PC-9 (cell line): ENCODE data around the gene PLEKHA5. TPM values are rescaled to one million over a fixed set of nuclear protein-coding genes. Genes with fewer than 3 reads are reported as not detected.
"Not testable (repeated sequence)": the region's sequence is repeated elsewhere in the genome, so short reads cannot be mapped to it uniquely, and the experiment has no call there.

ENCODE experiments used
- BruUV-seq: library from RNA; stranded (reverse); fragments of 400-500 nt; replicated peaks from 2 replicates; lab custom pipeline; 2021; lab: Mats Ljungman, UMichigan
- CTCF ChIA-PET: fragments of 300-600 bp; sonication (Branson Sonifier 250); formaldehyde crosslinking; loops from one replicate; lab custom pipeline; 2022; ENCODE audit warnings: antibody characterized with exemption; lab: Charles Lee
- POLR2A ChIA-PET: fragments of 300-600 bp; sonication (Branson Sonifier 250); formaldehyde crosslinking; loops from one replicate; lab custom pipeline; 2022; ENCODE audit warnings: antibody characterized with exemption; ENCODE audit not compliant: unreplicated experiment; lab: Charles Lee
- DNase-seq, 2 experiments: peaks; one replicate each; pipeline versions ENCODE4 v3.0.0 to v3.0.0-alpha.2; 2015 to 2022; ENCODE audit warnings: mixed read lengths in 1 of 2
- H2AFZ ChIP-seq: fragments of 200-600 bp; sonication (generic); 2 replicates; pipeline ENCODE4 v1.8.1; 2017; ENCODE audit warnings: antibody characterized with exemption
- H3F3A ChIP-seq: fragments of 200-600 bp; sonication (generic); 2 replicates; pipeline ENCODE4 v1.8.1; 2017; ENCODE audit warnings: antibody characterized with exemption, mild to moderate bottlenecking, low read depth; ENCODE audit not compliant: insufficient read depth
- H3K27ac ChIP-seq: fragments of 200-600 bp; sonication (generic); 2 replicates; pipeline ENCODE4 v1.6.1; 2016; ENCODE audit warnings: mixed run types
- H3K27me3 ChIP-seq: fragments of 200-600 bp; sonication (generic); 2 replicates; pipeline ENCODE4 v1.6.1; 2016; ENCODE audit warnings: low read depth, mixed run types; ENCODE audit not compliant: insufficient read depth
- H3K36me3 ChIP-seq: fragments of 200-600 bp; sonication (generic); 2 replicates; pipeline ENCODE4 v1.6.1; 2016; ENCODE audit warnings: low read depth, mixed run types
- H3K4me1 ChIP-seq: fragments of 200-600 bp; sonication (generic); replicated peaks from 2 replicates; pipeline ENCODE4 v1.6.1; 2016; ENCODE audit warnings: mixed run types; ENCODE audit not compliant: insufficient read depth
- H3K4me2 ChIP-seq: fragments of 200-600 bp; sonication (generic); 2 replicates; pipeline ENCODE4 v1.6.1; 2017; ENCODE audit warnings: mixed run types
- H3K4me3 ChIP-seq: fragments of 200-600 bp; sonication (generic); 2 replicates; pipeline ENCODE4 v1.6.1; 2016; ENCODE audit warnings: mixed run types
- H3K79me2 ChIP-seq: fragments of 200-600 bp; sonication (generic); 2 replicates; pipeline ENCODE4 v1.6.1; 2017; ENCODE audit warnings: low read depth, mixed run types
- H3K9me2 ChIP-seq: fragments of 200-600 bp; sonication (generic); 2 replicates; pipeline ENCODE4 v1.8.1; 2017; ENCODE audit warnings: mild to moderate bottlenecking; ENCODE audit not compliant: insufficient read depth
- H3K9me3 ChIP-seq: fragments of 200-600 bp; sonication (generic); 2 replicates; pipeline ENCODE4 v1.8.1; 2016; ENCODE audit warnings: low read depth; ENCODE audit not compliant: insufficient read depth
- H4K20me1 ChIP-seq: fragments of 200-600 bp; sonication (generic); 2 replicates; pipeline ENCODE4 v1.8.1; 2017; ENCODE audit not compliant: insufficient read depth
- CTCF ChIP-seq: fragments of 200-600 bp; sonication (generic); conservative IDR thresholded peaks from 2 replicates; pipeline ENCODE4 v1.6.1; 2017; ENCODE audit warnings: mixed run types, antibody characterized with exemption, mild to moderate bottlenecking, moderate library complexity
- EZH2 ChIP-seq: fragments of 200-600 bp; sonication (generic); IDR thresholded peaks from 2 replicates; pipeline ENCODE4 v1.8.0; 2017; ENCODE audit warnings: antibody characterized with exemption, low read depth
- intact Hi-C: fragments of 100-400 bp; cut with micrococcal nuclease; formaldehyde crosslinking; loops from one replicate; pipeline ENCODE4 v1.10.0; 2022; ENCODE audit not compliant: unreplicated experiment
- total RNA-seq: library from RNA; stranded (reverse); gene quantifications from 2 replicates; pipeline ENCODE4 v1.2.3, GENCODE V29; 2021

Gene PLEKHA5
- total RNA-seq, 1 experiment from 2014 or later, result 54.1 TPM

- peaks cover 19% of the 10 kb centered on the region for H3K4me1 ChIP-seq
- no peaks in the 10 kb centered on the region for H4K20me1 ChIP-seq
- H2AFZ ChIP-seq, result no peak overlapping the region
- intact Hi-C loops, result no loop called here
- H3K4me3 ChIP-seq, result no peak overlapping the region
- CTCF ChIA-PET, result no interaction called here
- TF ChIP-seq CTCF (no peak), EZH2 (no peak)
- no peaks in the 10 kb centered on the region for H3K27me3 ChIP-seq
- no TSS peak for BruUV-seq
- no peaks in the 10 kb centered on the region for H3K36me3 ChIP-seq
- no peaks in the 10 kb centered on the region for H3F3A ChIP-seq
- POLR2A ChIA-PET, result no interaction called here
- no peaks in the 10 kb centered on the region for H3K9me3 ChIP-seq
- H3K27ac ChIP-seq, result no peak overlapping the region
- no peak for DNase-seq
- no peak overlapping the region for H3K4me2 ChIP-seq
- peaks cover 7% of the 10 kb centered on the region for H3K79me2 ChIP-seq
- peaks cover 4% of the 10 kb centered on the region; the same call in 1 of the 2 replicates for H3K9me2 ChIP-seq
These were observed 39.1 kb downstream of the PLEKHA5 start for GRCh38 chr12:19168644-19169043.

- POLR2A ChIA-PET, result no interaction called here
- CTCF ChIA-PET, result no interaction called here
- peaks cover 7% of the 10 kb centered on the region for H3K79me2 ChIP-seq
These were observed 39.7 kb downstream of the PLEKHA5 start for GRCh38 chr12:19169222-19169621.

GRCh38 chr12:19170286-19170685, 40.8 kb downstream of the PLEKHA5 start:
- H3K27me3 ChIP-seq, BruUV-seq, H3K79me2 ChIP-seq, H2AFZ ChIP-seq, H3F3A ChIP-seq, H3K36me3 ChIP-seq, H3K27ac ChIP-seq, POLR2A ChIA-PET, H3K4me2 ChIP-seq, DNase-seq, H3K4me3 ChIP-seq, H4K20me1 ChIP-seq, intact Hi-C loops, H3K9me3 ChIP-seq, H3K9me2 ChIP-seq: not testable (repeated sequence)
- H3K4me1 ChIP-seq, result peaks cover 13% of the 10 kb centered on the region
- CTCF ChIA-PET, result interaction anchor here (0.7 kb wide), 1 partner anchor 1654 kb away, joined by 3 read pairs; no protein-coding TSS in a partner anchor

More at GRCh38 chr12:19169222-19169621, 39.7 kb downstream of the PLEKHA5 start:
- H4K20me1 ChIP-seq, result no peaks in the 10 kb centered on the region
- H3K27ac ChIP-seq, result no peak overlapping the region
- H3K4me3 ChIP-seq, result no peak overlapping the region
- no peaks in the 10 kb centered on the region for H3K9me3 ChIP-seq
- no peaks in the 10 kb centered on the region for H3F3A ChIP-seq
- peaks cover 19% of the 10 kb centered on the region for H3K4me1 ChIP-seq
- no peak overlapping the region for H3K4me2 ChIP-seq
- intact Hi-C loops, result no loop called here
- TF ChIP-seq EZH2 (no peak), CTCF (no peak)
- no TSS peak for BruUV-seq
- H3K36me3 ChIP-seq, result no peaks in the 10 kb centered on the region
- no peak overlapping the region for H2AFZ ChIP-seq
- peaks cover 4% of the 10 kb centered on the region; the same call in 1 of the 2 replicates for H3K9me2 ChIP-seq
- no peaks in the 10 kb centered on the region for H3K27me3 ChIP-seq
- DNase-seq, result no peak

- POLR2A ChIA-PET, result interaction anchor here (0.5 kb wide), 1 partner anchor 75 kb away, joined by 4 read pairs; no protein-coding TSS in a partner anchor
- TF ChIP-seq EZH2 (no peak), CTCF (no peak)
- Histone ChIP-seq H3K27me3 (no peaks in the 10 kb centered on the region), H4K20me1 (no peaks in the 10 kb centered on the region), H3K79me2 (peaks cover 7% of the 10 kb centered on the region), H3K9me3 (no peaks in the 10 kb centered on the region), H3K4me2 (no peak overlapping the region), H3K27ac (no peak overlapping the region), H3K4me1 (no peaks in the 10 kb centered on the region), H2AFZ (no peak overlapping the region), H3K4me3 (no peak overlapping the region), H3K36me3 (no peaks in the 10 kb centered on the region), H3F3A (no peaks in the 10 kb centered on the region), H3K9me2 (no peaks in the 10 kb centered on the region)
- intact Hi-C loops, result no loop called here
- CTCF ChIA-PET, result no interaction called here
- no peak for DNase-seq
- BruUV-seq, result no TSS peak
These were observed 42.2 kb downstream of the PLEKHA5 start for GRCh38 chr12:19171731-19172130.
